ENCODE data around the gene PCNT. TPM values are rescaled to one million over a fixed set of nuclear protein-coding genes. Genes with fewer than 3 reads are reported as not detected.

Gene PCNT
- total RNA-seq, 1 experiment from 2014 or later: 41.0 TPM

- Mint-ChIP-seq H3K27me3 (ENCODE audit: low read depth) (no peaks in the 10 kb centered on the region; the same call in 1 of the 2 replicates), H3K36me3 (peaks cover 11% of the 10 kb centered on the region), H3K4me1 (peaks cover 36% of the 10 kb centered on the region), H3K27ac (peak overlapping the region; percentile 74; the same call in 1 of the 2 replicates), H3K4me3 (no peak overlapping the region), H3K9me3 (no peaks in the 10 kb centered on the region)
- DNase-seq (ENCODE audit: low spot score): no peak
- no peak for TF ChIP-seq ZNF138 (CRISPR knock-in tag; conservative IDR thresholded peaks at IDR 0.05)
- TF ChIP-seq HMGA2 (CRISPR knock-in tag; IDR thresholded peaks at IDR 0.05): no peak
- TF ChIP-seq NR3C1 (CRISPR knock-in tag; conservative IDR thresholded peaks at IDR 0.05; ENCODE audit: low read depth): no peak
- ChIA-PET POLR2A (no interaction called here), CTCF (no interaction called here)
- ATAC-seq: no peak
Measured at GRCh38 chr21:46425571-46425970, 101.6 kb downstream of the PCNT start.

GRCh38 chr21:46426313-46427046 is 102.5 kb downstream of the PCNT start:
- CTCF ChIA-PET: interaction anchor here (0.6 kb wide), 1 partner anchor 17 kb away, joined by 3 read pairs; no protein-coding TSS in a partner anchor
- POLR2A ChIA-PET: no interaction called here
- Mint-ChIP-seq H3K27ac (no peak overlapping the region), H3K36me3 (peaks cover 20% of the 10 kb centered on the region), H3K4me1 (peaks cover 29% of the 10 kb centered on the region), H3K27me3 (ENCODE audit: low read depth) (no peaks in the 10 kb centered on the region; the same call in 1 of the 2 replicates), H3K9me3 (no peaks in the 10 kb centered on the region), H3K4me3 (no peak overlapping the region)
- no peak for TF ChIP-seq ZNF423 (CRISPR knock-in tag; IDR thresholded peaks at IDR 0.05)
- TF ChIP-seq ZBTB43 (CRISPR knock-in tag; IDR thresholded peaks at IDR 0.05): no peak
- no peak for TF ChIP-seq KAT7 (CRISPR knock-in tag; IDR thresholded peaks at IDR 0.05; ENCODE audit: borderline replicate concordance)
- TF ChIP-seq ZBTB21 (CRISPR knock-in tag; IDR thresholded peaks at IDR 0.05; ENCODE audit: borderline replicate concordance): no peak
- TF ChIP-seq AR (CRISPR knock-in tag; IDR thresholded peaks at IDR 0.05): no peak
- TF ChIP-seq NR3C1 (CRISPR knock-in tag; conservative IDR thresholded peaks at IDR 0.05; ENCODE audit: low read depth): no peak
- TF ChIP-seq PRDM15 (CRISPR knock-in tag; IDR thresholded peaks at IDR 0.05): no peak
- TF ChIP-seq E2F4 (CRISPR knock-in tag; IDR thresholded peaks at IDR 0.05; ENCODE audit: borderline replicate concordance, low read depth): no peak
- no peak for TF ChIP-seq CBFB (CRISPR knock-in tag; IDR thresholded peaks at IDR 0.05; ENCODE audit: low read depth)
- TF ChIP-seq FOXK1 (CRISPR knock-in tag; IDR thresholded peaks at IDR 0.05): no peak
- TF ChIP-seq SP1 (CRISPR knock-in tag; conservative IDR thresholded peaks at IDR 0.05): no peak
- ATAC-seq: no peak
- no peak for DNase-seq (ENCODE audit: low spot score)
